Suprapubic skin (tissue), 3 donors: ENCODE measurements around the gene TEAD1.

Experiments used
- EP300 ChIP-seq: sonication (generic); formaldehyde crosslinking; IDR thresholded peaks from one replicate; pipeline ENCODE4 v1.6.1; 2017; ENCODE audit warnings: antibody characterized with exemption
- POLR2A ChIP-seq, 2 donors: fragments of 450-650 bp; IDR thresholded peaks; one replicate each; pipeline ENCODE4 v1.6.1; 2017; ENCODE audit warnings: antibody characterized with exemption in 2 of 2, mild to moderate bottlenecking in 2 of 2, moderate library complexity in 2 of 2
- TF ChIP-seq, protein P1 (sequence below), 2 donors: fragments of 200-600 bp in 1 of 2; fragments of 450-650 bp in 1 of 2; sonication (generic) in 1 of 2; IDR thresholded peaks; one replicate each; pipeline ENCODE4 v1.5.1; 2016 to 2019; ENCODE audit warnings: antibody characterized with exemption in 2 of 2, mild to moderate bottlenecking in 1 of 2, moderate library complexity in 1 of 2

- TF ChIP-seq, protein P1, sequence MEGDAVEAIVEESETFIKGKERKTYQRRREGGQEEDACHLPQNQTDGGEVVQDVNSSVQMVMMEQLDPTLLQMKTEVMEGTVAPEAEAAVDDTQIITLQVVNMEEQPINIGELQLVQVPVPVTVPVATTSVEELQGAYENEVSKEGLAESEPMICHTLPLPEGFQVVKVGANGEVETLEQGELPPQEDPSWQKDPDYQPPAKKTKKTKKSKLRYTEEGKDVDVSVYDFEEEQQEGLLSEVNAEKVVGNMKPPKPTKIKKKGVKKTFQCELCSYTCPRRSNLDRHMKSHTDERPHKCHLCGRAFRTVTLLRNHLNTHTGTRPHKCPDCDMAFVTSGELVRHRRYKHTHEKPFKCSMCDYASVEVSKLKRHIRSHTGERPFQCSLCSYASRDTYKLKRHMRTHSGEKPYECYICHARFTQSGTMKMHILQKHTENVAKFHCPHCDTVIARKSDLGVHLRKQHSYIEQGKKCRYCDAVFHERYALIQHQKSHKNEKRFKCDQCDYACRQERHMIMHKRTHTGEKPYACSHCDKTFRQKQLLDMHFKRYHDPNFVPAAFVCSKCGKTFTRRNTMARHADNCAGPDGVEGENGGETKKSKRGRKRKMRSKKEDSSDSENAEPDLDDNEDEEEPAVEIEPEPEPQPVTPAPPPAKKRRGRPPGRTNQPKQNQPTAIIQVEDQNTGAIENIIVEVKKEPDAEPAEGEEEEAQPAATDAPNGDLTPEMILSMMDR (IDR thresholded peaks at IDR 0.05): no peak
- TF ChIP-seq EP300 (no peak), POLR2A (IDR thresholded peaks at IDR 0.05) (no peak)
These were observed 139.4 kb downstream of the TEAD1 start for GRCh38 chr11:12813371-12814225.
